ENCODE data around the gene RNF26.

DNA sequence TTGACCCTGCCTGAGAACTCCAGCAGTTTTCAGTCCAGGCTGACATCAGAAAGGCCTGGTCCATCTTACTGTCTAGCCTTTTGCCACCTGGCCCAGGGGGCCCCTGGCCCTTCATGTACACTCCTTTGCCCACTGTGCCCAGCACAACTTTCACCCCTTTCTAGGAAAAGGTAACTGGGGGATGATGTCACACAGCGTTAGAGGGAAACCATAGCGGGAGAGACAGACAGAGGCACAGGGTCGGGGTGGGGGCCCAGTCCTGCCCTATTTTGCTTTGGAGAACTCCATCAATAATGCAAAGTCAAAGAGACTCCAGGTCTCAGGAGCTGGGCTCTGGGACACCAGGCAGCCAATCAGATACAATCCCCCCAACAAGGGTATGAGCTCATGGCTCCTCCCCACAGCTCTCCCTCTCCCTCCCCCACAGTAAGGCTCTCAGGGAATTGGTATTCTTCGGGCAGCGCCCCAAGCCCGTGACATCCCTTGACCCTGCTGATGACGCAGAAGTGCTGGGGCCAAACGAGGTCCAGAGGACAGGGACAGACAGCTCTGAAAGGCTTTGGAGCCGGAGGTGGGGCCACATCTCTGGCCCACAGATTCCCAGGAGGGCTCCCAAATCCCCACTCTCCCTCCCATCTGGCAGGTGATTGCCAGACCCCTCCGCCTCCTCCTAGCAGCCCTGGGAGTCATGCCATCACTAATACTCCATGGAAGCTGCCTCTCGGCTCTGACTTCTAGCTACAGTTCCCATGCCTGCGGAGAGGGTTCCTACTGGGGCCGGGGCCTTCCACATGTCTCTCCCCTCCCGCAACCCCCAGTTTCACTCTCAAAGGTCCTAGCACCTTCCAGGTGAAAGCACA, 41.2 kb downstream of the RNF26 start:
- TF ChIP-seq, protein P1, sequence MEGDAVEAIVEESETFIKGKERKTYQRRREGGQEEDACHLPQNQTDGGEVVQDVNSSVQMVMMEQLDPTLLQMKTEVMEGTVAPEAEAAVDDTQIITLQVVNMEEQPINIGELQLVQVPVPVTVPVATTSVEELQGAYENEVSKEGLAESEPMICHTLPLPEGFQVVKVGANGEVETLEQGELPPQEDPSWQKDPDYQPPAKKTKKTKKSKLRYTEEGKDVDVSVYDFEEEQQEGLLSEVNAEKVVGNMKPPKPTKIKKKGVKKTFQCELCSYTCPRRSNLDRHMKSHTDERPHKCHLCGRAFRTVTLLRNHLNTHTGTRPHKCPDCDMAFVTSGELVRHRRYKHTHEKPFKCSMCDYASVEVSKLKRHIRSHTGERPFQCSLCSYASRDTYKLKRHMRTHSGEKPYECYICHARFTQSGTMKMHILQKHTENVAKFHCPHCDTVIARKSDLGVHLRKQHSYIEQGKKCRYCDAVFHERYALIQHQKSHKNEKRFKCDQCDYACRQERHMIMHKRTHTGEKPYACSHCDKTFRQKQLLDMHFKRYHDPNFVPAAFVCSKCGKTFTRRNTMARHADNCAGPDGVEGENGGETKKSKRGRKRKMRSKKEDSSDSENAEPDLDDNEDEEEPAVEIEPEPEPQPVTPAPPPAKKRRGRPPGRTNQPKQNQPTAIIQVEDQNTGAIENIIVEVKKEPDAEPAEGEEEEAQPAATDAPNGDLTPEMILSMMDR (conservative IDR thresholded peaks at IDR 0.05), result no peak
- no peak for TF ChIP-seq ZFX (IDR thresholded peaks at IDR 0.05)
